ENCODE results near the gene MCF2L2.
A peak's percentile ranks its signal among the peaks of the same experiment; 100 is the strongest.

Gene MCF2L2

DNA sequence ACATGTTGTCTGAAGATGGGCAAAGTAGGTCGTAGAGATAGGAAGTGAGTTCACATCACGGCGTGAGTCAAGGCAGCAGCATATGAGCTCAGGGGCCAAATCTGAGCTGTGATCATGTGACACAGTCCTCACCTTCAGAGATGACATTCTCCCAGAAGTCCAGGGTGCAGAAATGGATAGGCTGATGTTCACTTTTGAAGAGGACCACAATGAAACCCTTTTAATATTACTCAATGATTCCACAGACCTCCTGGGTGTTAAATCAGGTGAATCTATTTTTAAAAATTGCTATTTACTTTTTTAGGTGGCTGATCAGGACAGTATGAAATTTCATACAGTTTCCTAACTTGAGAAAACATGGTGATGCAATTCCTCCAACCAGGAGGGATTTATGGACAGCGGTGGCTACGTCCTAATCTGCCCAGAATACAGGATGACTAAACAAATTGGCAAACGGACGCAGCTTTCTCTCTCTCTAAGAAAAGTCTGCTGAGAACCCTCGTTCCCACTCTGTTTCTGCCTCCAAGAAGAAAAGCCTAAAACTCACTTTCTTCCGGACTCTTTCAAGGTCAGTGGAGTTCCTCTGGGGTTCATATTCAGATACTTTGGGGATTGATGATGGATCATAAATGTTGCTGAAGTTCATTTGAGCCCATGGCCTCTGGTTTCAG, 141.0 kb downstream of the MCF2L2 start:
- H3K4me3 ChIP-seq (ENCODE audit: control insufficient read depth, low read depth, low read length): peak overlapping the region; percentile 50
- peak; percentile 99 for DNase-seq (ENCODE audit: low read depth)
- TF ChIP-seq, protein P1, sequence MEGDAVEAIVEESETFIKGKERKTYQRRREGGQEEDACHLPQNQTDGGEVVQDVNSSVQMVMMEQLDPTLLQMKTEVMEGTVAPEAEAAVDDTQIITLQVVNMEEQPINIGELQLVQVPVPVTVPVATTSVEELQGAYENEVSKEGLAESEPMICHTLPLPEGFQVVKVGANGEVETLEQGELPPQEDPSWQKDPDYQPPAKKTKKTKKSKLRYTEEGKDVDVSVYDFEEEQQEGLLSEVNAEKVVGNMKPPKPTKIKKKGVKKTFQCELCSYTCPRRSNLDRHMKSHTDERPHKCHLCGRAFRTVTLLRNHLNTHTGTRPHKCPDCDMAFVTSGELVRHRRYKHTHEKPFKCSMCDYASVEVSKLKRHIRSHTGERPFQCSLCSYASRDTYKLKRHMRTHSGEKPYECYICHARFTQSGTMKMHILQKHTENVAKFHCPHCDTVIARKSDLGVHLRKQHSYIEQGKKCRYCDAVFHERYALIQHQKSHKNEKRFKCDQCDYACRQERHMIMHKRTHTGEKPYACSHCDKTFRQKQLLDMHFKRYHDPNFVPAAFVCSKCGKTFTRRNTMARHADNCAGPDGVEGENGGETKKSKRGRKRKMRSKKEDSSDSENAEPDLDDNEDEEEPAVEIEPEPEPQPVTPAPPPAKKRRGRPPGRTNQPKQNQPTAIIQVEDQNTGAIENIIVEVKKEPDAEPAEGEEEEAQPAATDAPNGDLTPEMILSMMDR (conservative IDR thresholded peaks at IDR 0.05; ENCODE audit: control insufficient read depth, insufficient read depth, low read depth, low read length): no peak

DNA sequence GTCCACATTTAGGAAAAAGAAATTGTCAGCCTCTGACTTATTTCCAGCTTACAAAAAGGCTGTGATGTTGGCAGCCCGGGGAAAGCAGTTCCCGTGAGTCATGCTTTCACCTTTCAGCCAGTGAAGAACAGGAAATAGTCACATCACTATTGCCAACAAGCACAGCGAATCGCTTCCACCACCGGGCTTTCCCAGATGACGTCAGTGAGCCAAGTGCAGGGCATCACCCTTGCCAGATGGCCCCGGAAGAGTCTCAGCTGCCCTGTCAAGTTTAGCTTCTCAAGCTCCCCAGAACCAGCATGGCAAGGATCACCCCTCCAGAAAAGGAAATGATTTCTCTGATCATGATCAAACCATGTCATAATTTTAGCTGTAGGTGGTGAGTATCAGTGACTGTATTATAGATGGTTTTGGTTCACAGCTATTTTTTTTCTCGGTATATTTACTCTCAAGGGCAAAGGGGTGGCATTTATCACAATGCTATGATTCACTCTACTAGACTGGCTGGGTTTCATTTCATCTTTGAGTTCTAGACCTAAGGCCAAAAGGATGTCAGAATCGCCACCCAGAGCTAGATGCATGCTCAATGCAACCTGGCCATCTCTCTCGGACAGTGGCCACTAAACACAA, 142.5 kb downstream of the MCF2L2 start:
- no peak overlapping the region for H3K4me3 ChIP-seq (ENCODE audit: control insufficient read depth, low read depth, low read length)
- TF ChIP-seq, protein P1 (conservative IDR thresholded peaks at IDR 0.05; ENCODE audit: control insufficient read depth, insufficient read depth, low read depth, low read length): no peak
- peak; percentile 100 for DNase-seq (ENCODE audit: low read depth)

DNA sequence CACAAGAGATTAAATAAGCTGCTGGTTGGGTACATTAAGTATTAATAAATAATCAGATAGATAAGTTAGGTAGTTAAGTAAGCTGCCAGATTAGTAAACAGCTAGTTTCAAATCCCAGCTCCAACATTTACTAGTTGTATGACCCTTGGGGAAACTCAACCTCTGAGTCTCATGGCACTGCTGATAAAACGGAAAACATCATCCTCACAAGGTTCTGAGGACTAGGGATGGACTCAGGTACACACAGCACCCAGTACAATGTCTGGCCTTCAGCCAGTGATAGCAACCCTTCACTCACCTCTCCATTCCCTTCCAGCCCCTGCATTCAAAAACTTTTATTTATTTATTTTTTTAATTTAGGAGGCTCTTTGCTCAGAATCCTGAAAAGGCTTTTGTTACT, 143.1 kb downstream of the MCF2L2 start:
- DNase-seq (ENCODE audit: low read depth): no peak
- no peak overlapping the region for H3K4me3 ChIP-seq (ENCODE audit: control insufficient read depth, low read depth, low read length)
- TF ChIP-seq, protein P1 (conservative IDR thresholded peaks at IDR 0.05; ENCODE audit: control insufficient read depth, insufficient read depth, low read depth, low read length): no peak

DNA sequence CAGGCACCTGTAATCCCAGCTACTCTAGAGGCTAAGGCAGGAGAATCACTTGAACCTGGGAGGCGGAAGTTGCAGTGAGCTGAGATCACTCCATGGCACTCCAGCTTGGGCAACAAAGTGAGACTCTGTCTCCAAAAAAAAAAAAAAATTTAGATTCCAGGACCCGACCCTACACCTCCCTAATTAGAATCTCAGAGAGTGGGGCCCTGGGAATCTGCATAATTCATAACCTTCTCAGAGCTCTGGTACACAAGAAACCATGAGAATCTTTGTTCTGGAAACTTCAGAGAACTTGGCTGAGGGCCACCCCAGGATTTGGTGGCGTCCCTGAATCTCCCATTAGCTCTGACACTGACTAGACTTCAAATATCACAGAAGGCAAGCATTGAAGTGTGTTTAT, 143.8 kb downstream of the MCF2L2 start:
- DNase-seq (ENCODE audit: low read depth): no peak
- H3K4me3 ChIP-seq (ENCODE audit: control insufficient read depth, low read depth, low read length): no peak overlapping the region

DNA sequence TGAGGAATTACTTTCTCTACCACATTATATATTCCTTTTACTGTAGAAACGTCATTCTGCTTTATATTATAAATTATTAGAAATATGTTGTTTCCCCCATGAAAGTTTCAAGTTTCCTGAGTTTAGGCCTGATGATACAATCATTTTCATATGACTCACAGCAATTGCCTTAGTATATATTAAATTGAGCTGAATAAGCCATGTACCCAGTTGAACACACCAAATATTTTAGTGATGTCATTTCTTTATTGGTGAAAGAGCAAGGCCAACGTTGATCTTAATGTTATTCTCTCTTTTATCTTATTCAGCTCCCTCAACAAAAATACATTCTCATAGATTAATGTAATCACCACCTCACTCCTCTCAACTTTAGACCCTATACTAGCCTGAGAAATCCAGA, 144.5 kb downstream of the MCF2L2 start:
- peak; percentile 79 for DNase-seq (ENCODE audit: low read depth)
- TF ChIP-seq, protein P1 (conservative IDR thresholded peaks at IDR 0.05; ENCODE audit: control insufficient read depth, insufficient read depth, low read depth, low read length): no peak
- H3K4me3 ChIP-seq (ENCODE audit: control insufficient read depth, low read depth, low read length): no peak overlapping the region

More for the DNA sequence above, 143.8 kb downstream of the MCF2L2 start:
- TF ChIP-seq, protein P1 (conservative IDR thresholded peaks at IDR 0.05; ENCODE audit: control insufficient read depth, insufficient read depth, low read depth, low read length): no peak

DNA sequence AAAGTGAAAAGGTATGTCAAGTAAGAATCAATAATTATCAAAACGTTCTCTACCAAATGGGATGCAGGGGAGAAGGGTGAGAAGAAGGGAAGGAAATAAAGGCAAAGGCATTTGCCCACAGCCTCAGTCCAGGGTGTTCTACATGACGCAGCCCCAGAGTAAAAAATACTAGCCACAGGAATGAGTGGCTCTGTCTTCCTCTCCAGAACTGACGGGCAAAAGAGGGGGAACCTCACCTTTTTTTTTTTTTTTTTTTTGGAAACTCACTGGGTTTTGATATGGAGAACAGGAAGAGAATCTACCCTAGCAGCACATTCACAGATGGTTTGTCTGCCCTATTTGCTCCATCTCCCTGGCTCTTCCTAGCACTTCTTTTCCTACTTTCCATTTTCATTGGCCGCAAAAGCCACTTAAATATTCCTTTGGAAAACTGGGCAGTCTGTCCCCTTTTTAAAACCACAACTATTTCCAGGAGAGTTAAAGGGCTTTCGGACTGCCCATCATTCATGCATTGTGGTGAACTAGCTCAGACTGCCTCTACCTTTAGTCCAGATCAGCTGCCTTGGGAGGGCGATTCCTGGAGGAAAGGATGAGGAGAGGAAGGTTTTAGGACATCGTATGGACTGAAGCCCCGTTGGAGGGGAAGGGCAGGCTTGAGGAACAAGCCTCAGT, 147.2 kb downstream of the MCF2L2 start:
- H3K4me3 ChIP-seq (ENCODE audit: control insufficient read depth, low read depth, low read length): no peak overlapping the region
- DNase-seq (ENCODE audit: low read depth): no peak

More for the DNA sequence above, 147.2 kb downstream of the MCF2L2 start:
- TF ChIP-seq, protein P1 (conservative IDR thresholded peaks at IDR 0.05; ENCODE audit: control insufficient read depth, insufficient read depth, low read depth, low read length): no peak

Measured in fibroblast of mammary gland (primary cell).